Hepatocyte (in vitro differentiated cells): ENCODE measurements around the gene SPRYD4. TPM values are rescaled to one million over a fixed set of nuclear protein-coding genes. Genes with fewer than 3 reads are reported as not detected.
"Not testable (repeated sequence)": the region's sequence is repeated elsewhere in the genome, so short reads cannot be mapped to it uniquely, and the experiment has no call there.

Experiments used
- DNase-seq: peaks from one replicate; pipeline ENCODE4 v3.0.0-alpha.2; 2016; ENCODE audit warnings: low spot score
- H2AFZ ChIP-seq: fragments of 200-600 bp; sonication (generic); 2 replicates; pipeline ENCODE4 v1.6.0; 2016; ENCODE audit warnings: antibody characterized with exemption, mild to moderate bottlenecking
- H3K27ac ChIP-seq: fragments of 200-600 bp; sonication (generic); 2 replicates; pipeline ENCODE4 v1.5.1; 2016; ENCODE audit warnings: mild to moderate bottlenecking
- H3K27me3 ChIP-seq: fragments of 200-600 bp; sonication (generic); 2 replicates; pipeline ENCODE4 v1.6.1; 2016
- H3K36me3 ChIP-seq: fragments of 200-600 bp; sonication (generic); replicated peaks from 2 replicates; pipeline ENCODE4 v1.5.1; 2016; ENCODE audit warnings: low read depth; ENCODE audit not compliant: insufficient read depth
- H3K4me1 ChIP-seq: fragments of 200-600 bp; sonication (generic); 2 replicates; pipeline ENCODE4 v1.5.1; 2016; ENCODE audit warnings: mild to moderate bottlenecking, moderate library complexity; ENCODE audit not compliant: insufficient read depth
- H3K4me2 ChIP-seq: fragments of 200-600 bp; sonication (generic); 2 replicates; pipeline ENCODE4 v1.6.0; 2016
- H3K4me3 ChIP-seq: fragments of 200-600 bp; sonication (generic); 2 replicates; pipeline ENCODE4 v1.5.1; 2016; ENCODE audit warnings: mild to moderate bottlenecking
- H3K79me2 ChIP-seq: fragments of 200-600 bp; sonication (generic); 2 replicates; pipeline ENCODE4 v1.6.0; 2017; ENCODE audit warnings: mild to moderate bottlenecking
- H3K9me2 ChIP-seq: fragments of 200-600 bp; sonication (generic); replicated peaks from 2 replicates; pipeline ENCODE4 v1.6.0; 2017; ENCODE audit warnings: mild to moderate bottlenecking; ENCODE audit not compliant: insufficient read depth
- H3K9me3 ChIP-seq: fragments of 200-600 bp; sonication (generic); 2 replicates; pipeline ENCODE4 v1.5.1; 2016; ENCODE audit warnings: low read depth, mild to moderate bottlenecking
- H4K20me1 ChIP-seq: fragments of 200-600 bp; sonication (generic); 2 replicates; pipeline ENCODE4 v1.6.0; 2016; ENCODE audit warnings: mild to moderate bottlenecking; ENCODE audit not compliant: insufficient read depth, poor library complexity, severe bottlenecking
- CTCF ChIP-seq: fragments of 200-600 bp; sonication (generic); IDR thresholded peaks from 2 replicates; pipeline ENCODE4 v1.5.1; 2016; ENCODE audit warnings: antibody characterized with exemption, mild to moderate bottlenecking; ENCODE audit not compliant: poor library complexity
- EZH2 ChIP-seq: fragments of 200-600 bp; sonication (generic); IDR thresholded peaks from 2 replicates; pipeline ENCODE4 v1.6.1; 2016; ENCODE audit warnings: antibody characterized with exemption, mild to moderate bottlenecking, borderline replicate concordance
- EZH2phosphoT487 ChIP-seq: fragments of 200-600 bp; sonication (generic); IDR thresholded peaks from one replicate; pipeline ENCODE4 v1.6.1; 2018; ENCODE audit warnings: antibody characterized with exemption, mild to moderate bottlenecking, low read depth, moderate library complexity; ENCODE audit not compliant: unreplicated experiment, severe bottlenecking
- WGBS: methylation state at CpG from one replicate; pipeline ENCODE4 v1.1.6; 2016; ENCODE audit warnings: low lambda C conversion rate; ENCODE audit errors: missing lambda C conversion rate; 5-methylcytosine and 5-hydroxymethylcytosine counted together
- polyA plus RNA-seq: library from polyadenylated mRNA; unstranded; fragments of >200 nt; fragmentation: Nextera tagmentation; extraction: Ambion mirVana; gene quantifications from 2 replicates; pipeline ENCODE4 v1.2.1, GENCODE V29; 2016
- total RNA-seq: library from RNA; depleted of rRNA; stranded (reverse); fragments of >200 nt; gene quantifications from 2 replicates; pipeline ENCODE4 v1.2.3, GENCODE V29; 2014

SPRYD4 gene
- total and polyA plus RNA-seq, 2 experiments from 2014 or later: 2.5 to 3.2 TPM

GRCh38 chr12:56437430-56438176 is 30.8 kb upstream of the SPRYD4 start:
- Histone ChIP-seq H3K27ac (no peak overlapping the region), H3K4me2 (no peak overlapping the region), H2AFZ (no peak overlapping the region), H3K4me3 (no peak overlapping the region), H3K27me3 (no peaks in the 10 kb centered on the region), H3K9me2 (no peaks in the 10 kb centered on the region), H3K79me2 (peaks cover 37% of the 10 kb centered on the region), H3K9me3 (no peaks in the 10 kb centered on the region), H3K36me3 (no peaks in the 10 kb centered on the region), H3K4me1 (no peaks in the 10 kb centered on the region), H4K20me1 (no peaks in the 10 kb centered on the region)
- DNase-seq: no peak
- TF ChIP-seq CTCF: no peak
- TF ChIP-seq EZH2: no peak
- TF ChIP-seq EZH2phosphoT487: no peak
- WGBS: 92% methylated on average over 11 of the region's 11 CpGs

GRCh38 chr12:56443208-56443607 is 25.2 kb upstream of the SPRYD4 start:
- H3K9me2 ChIP-seq, DNase-seq, H3K9me3 ChIP-seq, H3K27me3 ChIP-seq, H2AFZ ChIP-seq, H3K36me3 ChIP-seq, H3K4me1 ChIP-seq, H3K4me3 ChIP-seq, H3K4me2 ChIP-seq, H4K20me1 ChIP-seq, H3K27ac ChIP-seq: not testable (repeated sequence)
- peaks cover 35% of the 10 kb centered on the region for H3K79me2 ChIP-seq
- WGBS: 28% methylated on average over 2 of the region's 2 CpGs

GRCh38 chr12:56448860-56449621 is 19.3 kb upstream of the SPRYD4 start, which contains the start of gene TIMELESS:
TIMELESS (minus strand) TSS chr12:56449426; CDS start chr12:56434170, 15,256 bp downstream.
- H2AFZ ChIP-seq: peak within 1 kb of the TSS; percentile 88
- H3K27me3 ChIP-seq: no peaks in the 10 kb centered on the region

GRCh38 chr12:56449622-56449984 is 18.8 kb upstream of the SPRYD4 start:
- TF ChIP-seq EZH2phosphoT487 (no peak), EZH2 (no peak), CTCF (no peak)
- Histone ChIP-seq H3K9me2 (no peaks in the 10 kb centered on the region), H3K36me3 (no peaks in the 10 kb centered on the region), H3K9me3 (no peaks in the 10 kb centered on the region), H4K20me1 (no peaks in the 10 kb centered on the region), H3K4me1 (peaks cover 6% of the 10 kb centered on the region), H3K4me3 (peak overlapping the region; percentile 62), H3K27me3 (no peaks in the 10 kb centered on the region), H3K4me2 (peak overlapping the region; percentile 73), H2AFZ (peak overlapping the region; percentile 88), H3K27ac (peak overlapping the region; percentile 88), H3K79me2 (peaks cover 11% of the 10 kb centered on the region)
- DNase-seq: no peak
- WGBS: 34% methylated on average over 5 of the region's 5 CpGs

More at GRCh38 chr12:56448860-56449621, 19.3 kb upstream of the SPRYD4 start, which contains the start of gene TIMELESS:
- Histone ChIP-seq H3K4me2 (peak within 1 kb of the TSS; percentile 73), H3K4me1 (peaks cover 6% of the 10 kb centered on the region), H3K9me2 (no peaks in the 10 kb centered on the region), H3K79me2 (peaks cover 11% of the 10 kb centered on the region), H3K36me3 (no peaks in the 10 kb centered on the region), H4K20me1 (no peaks in the 10 kb centered on the region), H3K27ac (peak within 1 kb of the TSS; percentile 88), H3K4me3 (peak within 1 kb of the TSS; percentile 62), H3K9me3 (no peaks in the 10 kb centered on the region)
- under 1% methylated on average over 58 of the region's 58 CpGs for WGBS
- TF ChIP-seq EZH2: no peak
- no peak for TF ChIP-seq EZH2phosphoT487
- DNase-seq: peak; percentile 95
